ENCODE results near the gene ACSS1.
A peak's percentile ranks its signal among the peaks of the same experiment; 100 is the strongest.

Gene ACSS1

DNA sequence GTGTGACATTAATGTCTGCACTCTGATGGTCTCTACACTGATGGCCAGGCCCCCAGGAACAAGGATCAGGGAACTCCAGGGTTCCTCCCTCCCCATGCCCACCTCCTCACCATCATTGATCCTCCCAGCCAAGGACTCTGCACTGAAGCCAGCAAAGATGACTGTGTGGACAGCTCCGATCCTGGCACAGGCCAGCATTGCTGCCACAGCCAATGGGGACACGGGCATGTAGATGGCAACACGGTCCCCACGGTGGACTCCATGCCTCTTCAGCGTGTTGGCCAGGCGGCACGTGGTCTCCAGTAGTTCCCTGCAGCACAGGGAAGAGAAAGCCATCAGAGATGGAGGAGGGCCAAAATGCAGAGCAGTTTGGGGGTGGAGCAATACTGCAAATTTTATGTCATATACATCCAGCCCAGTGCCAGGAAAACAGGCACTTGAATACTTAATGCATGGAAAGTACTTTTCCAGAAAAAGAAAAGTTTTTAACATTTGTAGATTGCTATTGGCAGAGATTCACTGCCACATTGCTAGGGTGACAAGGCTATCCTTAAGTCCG, 27.2 kb downstream of the ACSS1 start:
- DNase-seq (ENCODE audit: low spot score) = no peak

DNA sequence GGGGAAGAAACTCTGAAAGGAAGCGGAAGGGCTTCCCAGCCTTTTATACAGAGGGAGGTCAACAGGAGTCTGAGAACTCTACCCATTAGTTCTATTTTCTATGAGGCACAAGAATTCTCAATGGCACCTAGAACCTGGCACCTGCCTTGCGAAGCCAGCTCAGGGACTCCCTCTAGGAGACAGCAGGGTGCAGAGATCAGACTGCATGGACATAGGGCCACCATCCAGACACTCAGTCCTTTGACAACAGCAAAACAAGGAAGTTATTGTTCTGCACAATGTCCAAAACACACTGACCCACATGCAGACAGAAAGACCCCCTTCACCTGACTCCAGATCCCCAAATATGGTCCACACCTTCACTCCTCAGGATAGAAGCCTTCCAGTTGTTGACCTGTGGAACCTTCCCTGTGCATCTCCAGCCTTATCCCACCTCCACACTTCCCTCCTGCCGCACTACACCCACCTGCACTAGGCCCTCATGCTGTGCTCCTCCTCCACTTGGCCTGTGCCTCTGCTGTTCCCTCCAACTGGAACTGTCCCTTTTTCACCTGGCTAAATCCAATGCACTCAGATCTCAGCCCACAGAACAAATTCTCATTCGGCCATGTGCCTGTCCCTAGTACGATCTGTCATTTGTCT, 27.8 kb downstream of the ACSS1 start:
- DNase-seq (ENCODE audit: low spot score) = no peak

DNA sequence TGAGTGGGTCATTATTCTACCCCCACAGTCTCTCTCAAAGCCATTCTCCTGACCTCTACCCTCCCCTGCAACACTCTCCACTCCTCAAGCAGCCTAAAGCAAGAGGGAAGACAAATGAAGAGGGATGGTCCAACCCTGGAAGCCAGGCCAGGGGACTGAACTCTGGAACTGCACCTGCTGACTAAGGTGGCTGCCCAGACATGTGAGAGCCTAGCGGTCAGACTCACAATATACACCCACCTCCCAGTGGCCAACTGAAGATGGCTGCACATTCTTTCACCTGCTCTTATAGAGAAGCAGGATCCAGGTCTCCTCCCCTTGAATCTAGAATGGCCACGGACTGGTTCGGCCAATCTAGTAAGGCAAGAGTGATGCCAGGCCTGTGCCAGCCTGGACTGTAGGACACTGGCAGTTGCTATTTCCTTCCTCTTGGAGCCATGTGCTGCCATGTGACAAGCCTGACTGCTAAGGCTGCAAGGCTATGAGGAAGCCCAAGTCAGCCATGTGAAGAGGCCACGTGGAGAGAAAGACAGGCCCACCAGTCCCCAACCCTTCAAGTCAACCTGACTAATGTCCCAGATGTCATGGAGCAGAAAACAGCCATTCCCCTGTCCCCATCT, 31.8 kb downstream of the ACSS1 start:
- no peak for DNase-seq (ENCODE audit: low spot score)

DNA sequence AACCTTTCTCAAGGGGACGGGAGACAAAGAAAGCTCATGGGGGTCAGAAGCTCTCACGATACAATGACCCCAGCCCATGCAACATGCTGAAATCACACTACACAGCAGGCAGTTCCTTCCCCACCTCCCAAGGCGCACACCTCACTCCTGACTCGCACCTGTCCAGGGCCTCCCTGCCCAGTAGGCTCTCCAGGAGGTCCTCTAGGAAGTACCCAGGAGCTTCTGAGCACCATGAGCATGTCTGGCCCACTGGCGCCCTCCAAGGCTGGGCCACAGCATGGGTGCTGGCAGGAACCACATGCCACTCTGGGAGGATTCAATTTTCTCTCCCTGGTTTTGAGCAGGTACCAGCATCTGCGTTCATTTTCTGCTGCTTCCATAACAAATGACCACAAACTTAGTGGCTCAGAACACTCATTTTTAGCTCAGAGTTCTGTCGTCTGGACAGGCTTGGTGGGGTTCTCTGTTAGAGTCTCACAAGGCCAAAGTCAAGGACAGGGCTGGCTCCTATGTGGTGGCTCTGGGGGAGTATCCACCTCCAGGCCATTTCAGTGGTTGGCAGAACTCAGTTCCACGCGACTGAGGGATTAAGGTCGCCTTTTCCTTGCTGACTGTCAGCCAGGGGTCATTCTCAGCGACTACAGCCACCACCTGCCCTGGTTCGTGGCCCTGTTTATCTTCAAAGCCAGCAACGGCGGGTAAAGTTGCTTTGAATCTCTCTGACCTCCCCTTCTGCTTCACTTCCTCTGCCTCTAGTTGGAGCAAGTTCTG, 32.7 kb downstream of the ACSS1 start:
- no peak for DNase-seq (ENCODE audit: low spot score)

DNA sequence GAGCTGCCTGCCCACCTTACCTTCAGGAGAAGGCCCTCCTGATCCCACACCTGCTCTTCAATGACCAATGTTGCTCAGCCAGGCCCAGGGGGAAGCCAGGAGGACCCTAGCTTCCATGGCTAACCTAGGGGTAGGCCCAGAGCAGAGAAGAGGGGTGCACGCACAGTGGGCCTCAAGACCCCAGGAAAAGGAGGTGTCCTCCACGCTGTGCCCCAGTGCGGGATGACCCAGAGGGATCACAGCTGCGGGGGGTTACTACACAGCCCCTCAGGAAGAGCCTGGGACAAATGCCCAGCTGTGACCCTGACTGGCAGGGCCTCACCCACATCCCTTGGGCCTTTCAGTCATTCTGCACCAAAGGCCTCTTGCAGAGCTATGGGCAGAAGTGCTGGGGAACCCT, 33.8 kb downstream of the ACSS1 start:
- DNase-seq (ENCODE audit: low spot score) = no peak

DNA sequence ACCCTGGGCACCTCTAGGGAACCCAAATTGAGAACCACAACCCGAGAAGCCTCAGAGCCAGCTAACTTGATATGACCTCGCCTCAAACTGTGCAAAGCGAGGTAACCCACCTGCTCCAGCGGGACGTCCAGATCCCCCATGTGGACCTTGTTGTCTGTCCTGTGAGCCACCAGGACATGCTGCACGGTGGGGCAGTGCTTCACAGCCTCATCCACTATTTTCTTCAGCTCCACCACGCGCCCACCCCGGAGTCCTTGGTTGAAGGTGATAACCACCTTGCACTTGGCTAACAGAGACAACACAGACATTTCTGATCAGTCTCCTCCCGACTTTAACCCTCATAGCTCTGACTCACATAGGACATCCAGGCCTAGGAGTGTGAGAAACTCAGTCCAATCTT, 34.6 kb downstream of the ACSS1 start:
- DNase-seq (ENCODE audit: low spot score) = no peak

DNA sequence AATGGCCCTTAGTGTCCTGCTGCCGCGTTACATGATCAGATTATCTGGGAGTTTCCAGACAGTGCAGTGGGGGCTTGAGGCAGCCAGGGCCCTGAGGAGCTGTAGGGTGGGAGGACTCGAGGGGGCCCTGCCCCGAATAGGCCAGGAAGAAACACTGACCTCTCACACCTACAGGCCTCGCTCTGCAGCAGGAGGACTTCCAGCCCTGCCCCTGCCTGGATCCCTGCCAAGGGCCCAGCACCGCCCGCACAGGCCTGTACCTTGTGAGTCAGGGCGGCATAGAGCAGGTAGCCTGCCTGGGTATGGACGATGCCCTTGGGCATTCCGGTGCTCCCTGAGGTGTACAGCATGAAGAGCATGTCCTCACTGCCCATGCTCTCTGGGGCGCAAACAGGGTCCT, 35.3 kb downstream of the ACSS1 start:
- peak; percentile 15 for DNase-seq (ENCODE audit: low spot score)

DNA sequence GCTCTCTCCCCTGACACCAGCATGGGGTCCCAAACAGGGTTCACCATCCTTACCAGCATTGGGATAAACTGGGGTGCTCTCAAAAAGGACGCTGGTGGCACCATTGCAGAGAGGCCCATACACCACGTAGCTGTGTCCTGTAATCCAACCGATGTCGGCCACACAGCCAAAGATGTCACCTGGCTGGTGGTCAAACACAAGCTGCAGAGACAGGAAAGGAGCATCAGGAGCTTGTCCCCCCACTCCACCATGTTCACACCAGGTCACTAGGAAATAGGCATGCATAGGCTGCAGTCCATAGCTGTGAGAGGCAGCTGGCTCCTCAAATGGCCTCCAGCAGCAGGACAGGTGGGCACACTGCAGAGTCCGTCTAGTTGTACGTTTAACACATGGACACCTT, 36.6 kb downstream of the ACSS1 start:
- no peak for DNase-seq (ENCODE audit: low spot score)

DNA sequence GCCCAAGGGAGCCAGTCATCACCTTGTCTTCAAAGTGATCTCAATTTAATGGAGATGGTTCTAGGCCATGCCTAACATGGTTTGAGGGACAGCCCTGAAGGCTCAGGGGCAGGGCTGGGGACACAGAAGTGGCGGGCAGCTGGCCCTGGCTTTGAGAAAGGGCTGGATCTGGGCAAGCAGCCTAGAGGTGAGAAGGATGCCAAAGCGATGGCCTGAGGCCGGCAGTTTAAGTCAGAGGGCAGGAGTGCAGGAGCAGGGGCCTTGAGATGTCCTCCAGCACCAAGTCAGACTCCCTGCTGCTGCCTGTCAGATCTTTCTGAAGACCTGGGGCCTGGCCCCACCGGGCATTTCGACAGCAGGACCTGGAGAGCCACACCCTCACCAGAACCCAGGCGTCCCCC, 37.0 kb downstream of the ACSS1 start:
- no peak for DNase-seq (ENCODE audit: low spot score)

DNA sequence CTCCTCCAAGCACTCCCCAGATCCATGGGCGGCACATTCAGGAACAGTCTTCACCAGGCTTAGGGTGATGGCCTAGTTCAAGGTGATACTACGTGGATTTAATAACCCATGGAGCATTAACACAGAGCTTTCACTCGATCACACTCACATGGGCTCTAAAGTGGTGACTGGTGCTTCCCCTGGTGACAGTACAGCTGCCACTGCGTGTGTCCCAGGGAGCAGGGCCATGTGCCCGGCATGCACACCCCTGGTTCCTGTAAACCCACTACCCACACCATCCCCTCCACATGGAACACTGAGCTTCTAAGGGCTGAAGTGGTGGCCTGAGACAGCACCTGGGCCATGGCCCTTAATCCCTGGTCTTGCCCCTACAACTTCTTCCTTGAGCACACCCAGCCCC, 37.6 kb downstream of the ACSS1 start:
- no peak for DNase-seq (ENCODE audit: low spot score)

DNA sequence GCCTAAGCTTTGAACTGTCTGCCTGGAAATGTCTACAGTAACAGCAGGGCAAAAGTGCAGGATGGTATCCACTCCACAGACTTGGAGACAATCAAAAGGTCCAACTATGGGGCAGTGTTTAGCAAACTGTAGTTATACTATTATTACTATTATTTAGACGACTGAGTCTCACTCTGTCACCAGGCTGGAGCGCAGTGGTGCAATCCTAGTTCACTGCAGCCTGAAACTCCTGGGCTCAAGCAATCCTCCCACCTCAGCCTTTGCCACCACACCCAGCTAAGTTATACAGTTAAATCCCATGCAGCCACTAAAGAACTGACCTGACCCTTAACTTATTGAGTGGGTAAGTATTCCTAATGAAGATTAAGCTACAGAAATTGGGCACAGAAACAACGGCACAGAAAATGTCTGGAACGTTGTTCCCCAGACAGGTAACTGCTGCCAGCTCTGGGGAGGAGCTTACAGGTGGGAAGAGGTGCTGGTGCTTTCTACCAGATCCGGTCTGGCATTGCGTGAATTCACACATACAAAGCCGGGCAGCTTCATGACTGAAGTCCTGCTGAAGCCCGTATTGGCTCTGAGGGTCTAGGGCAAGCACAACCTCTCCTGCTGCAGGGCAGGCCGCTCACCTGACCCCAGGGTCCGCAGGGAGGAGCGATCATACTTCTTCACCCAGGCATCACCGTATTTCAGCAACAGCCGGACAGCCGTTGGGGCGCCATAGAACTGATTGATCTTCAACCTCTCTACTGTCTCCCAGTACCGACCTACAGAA, 38.4 kb downstream of the ACSS1 start:
- no peak for DNase-seq (ENCODE audit: low spot score)

DNA sequence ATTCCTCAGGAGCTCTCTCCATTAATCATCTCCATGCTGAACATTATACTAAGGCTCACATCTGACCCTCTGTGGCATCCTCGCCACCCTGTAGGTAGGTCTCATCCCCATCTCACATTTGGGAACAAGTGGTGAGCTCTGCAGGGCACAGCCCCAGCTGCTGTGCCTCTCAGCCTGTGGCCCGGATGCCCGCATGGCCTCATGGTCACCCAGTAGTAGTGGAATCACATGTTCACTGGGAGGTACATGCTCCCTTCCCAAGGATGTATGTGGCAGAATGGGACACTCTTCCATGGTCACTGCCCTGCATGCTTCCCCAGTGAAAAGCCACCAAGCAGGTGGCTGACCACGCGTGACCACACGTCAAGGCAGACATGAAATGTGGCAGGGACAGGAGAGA, 39.1 kb downstream of the ACSS1 start:
- DNase-seq (ENCODE audit: low spot score) = no peak

DNA sequence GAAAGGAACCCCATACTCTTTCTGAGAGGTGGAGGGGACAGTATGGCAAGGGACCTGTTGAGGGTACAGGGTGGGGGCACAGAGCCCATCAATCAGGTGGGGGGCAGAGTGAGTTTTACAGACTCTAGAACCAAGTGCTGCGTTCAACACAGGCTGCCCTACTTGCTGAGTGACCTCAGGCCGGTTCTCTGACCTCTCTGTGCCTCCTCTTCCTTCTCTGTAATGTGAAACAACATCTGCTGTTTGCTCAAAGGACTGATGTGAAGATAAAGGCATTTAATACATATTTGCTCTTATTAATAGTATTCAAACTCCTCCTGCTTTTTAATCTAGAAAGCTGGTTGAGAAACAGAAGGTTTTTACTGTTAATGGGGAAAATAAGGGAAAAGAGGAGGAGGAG, 39.5 kb downstream of the ACSS1 start:
- DNase-seq (ENCODE audit: low spot score) = no peak

DNA sequence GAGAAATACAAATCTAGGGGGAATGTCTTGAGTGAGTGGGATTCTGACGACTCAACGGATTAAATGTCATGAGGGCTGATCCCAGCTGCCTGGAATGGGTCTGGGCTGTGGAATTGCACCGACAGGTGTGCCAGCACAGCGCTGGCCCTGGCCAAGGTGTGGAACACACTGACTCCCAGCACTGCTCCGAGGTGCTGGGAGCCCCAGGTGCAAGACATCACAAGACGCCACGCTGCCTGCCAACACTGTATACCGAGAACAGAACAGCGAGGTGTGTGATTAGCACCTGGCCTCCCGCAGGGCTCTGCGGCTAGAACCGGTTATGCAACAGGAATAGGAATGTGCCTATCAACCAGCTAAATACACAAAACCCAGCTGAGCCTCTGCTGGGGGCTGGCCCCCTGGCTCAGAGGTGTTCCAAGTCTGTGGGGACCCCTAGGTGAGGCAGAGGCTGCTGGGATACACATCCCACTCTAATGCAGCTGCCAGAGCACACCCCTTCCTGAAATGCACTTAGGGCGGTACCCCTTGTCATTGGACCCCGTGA, 40.6 kb downstream of the ACSS1 start:
- DNase-seq (ENCODE audit: low spot score) = peak; percentile 31

DNA sequence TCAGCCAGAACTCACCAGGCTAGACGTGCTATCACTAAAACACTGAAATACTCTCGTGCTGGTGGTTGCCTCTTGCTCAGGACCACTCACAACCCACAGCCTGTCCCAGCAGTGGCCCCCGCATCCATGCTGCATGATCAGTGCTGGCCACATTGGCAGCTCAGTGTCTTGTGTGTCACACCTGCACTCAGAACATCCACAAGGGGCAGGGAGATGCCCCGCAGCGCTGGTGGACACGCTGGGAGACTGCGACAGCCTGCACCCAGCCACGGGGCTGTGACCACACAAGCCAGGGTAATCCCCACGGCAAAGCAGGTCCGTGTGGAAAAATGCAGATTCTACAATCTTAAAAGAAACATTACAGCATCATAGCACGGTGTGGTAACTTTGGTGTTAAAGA, 41.5 kb downstream of the ACSS1 start:
- DNase-seq (ENCODE audit: low spot score) = no peak

DNA sequence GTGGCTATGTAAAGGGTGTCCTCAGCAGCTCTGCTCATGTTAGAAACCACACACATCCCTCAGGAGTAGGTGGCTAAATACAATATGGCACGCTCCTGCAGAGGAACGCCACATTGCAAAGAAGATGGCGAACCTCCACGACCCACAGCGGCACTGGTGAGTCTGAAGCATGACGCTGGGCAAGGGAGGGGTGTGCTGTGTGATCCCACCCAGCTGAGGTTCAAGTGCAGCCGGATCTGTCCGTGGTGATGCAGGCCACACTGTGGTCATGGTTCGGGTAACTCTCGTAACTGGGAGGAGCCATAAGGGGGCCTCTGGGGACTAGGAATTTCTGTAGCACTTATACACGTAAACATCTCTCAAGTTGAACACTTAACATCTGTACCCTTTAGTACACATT, 42.0 kb downstream of the ACSS1 start:
- no peak for DNase-seq (ENCODE audit: low spot score)

DNA sequence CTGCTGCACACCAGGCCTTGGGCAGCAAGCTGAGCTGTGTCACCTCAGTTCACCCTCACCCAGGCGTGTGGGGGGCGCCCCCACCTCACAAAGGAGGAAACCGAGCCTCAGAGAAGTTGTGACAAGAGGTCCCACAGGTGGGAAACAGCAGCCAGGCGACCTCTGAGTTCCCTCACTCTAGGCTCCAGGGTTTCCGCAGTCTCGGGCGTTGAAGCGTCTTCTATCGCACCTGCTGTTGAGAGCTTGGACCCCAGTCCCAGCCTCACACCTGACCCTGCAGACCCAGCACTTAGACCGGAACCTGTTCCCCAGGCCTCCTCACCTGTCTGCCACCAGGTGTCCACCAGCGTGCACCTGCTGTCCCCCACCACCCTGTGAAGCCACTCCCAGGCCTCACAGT, 43.1 kb downstream of the ACSS1 start:
- no peak for DNase-seq (ENCODE audit: low spot score)

DNA sequence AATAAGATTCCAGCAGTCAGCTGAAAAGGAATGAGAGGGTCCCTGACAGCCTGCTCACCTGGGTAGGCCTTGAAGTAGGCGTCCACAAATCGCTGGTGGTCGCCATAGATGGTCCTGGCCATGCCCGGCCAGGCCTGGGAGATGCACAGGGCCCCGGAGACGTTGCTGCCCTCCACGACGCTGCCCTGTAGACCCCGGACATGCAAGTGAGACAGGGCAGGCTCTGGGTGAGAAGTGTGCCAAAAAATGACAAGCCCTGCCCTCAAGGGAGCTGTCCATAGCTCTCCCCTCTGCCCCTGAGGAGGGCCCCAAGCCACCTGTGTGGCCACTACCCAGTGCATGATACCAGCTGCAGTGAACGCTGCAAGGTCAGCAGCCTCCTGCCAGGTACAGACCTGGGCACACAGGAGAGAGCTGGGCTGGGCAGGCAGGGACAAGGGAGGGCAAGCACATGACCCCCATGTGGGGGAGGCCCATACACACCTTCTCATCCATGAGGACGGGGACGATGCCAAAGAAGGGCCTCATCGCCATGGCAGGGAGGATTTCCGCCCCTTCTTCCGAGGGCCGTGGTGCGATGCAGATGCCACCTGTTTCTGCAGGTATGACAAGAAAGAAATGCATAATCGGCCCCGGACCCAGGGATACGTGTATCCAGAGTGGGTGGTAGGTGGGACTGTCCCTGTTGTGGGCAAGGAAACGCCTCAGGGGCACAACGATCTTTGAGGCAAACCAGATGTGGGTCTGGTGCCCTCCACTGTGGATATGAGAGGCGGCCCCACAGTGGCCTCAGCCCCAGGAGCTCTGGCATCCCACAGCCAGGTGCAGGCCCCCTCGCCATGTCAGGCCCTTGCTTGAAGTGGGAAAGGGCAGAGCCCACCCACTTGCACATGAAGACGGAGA, 44.2 kb downstream of the ACSS1 start:
- DNase-seq (ENCODE audit: low spot score) = no peak

DNA sequence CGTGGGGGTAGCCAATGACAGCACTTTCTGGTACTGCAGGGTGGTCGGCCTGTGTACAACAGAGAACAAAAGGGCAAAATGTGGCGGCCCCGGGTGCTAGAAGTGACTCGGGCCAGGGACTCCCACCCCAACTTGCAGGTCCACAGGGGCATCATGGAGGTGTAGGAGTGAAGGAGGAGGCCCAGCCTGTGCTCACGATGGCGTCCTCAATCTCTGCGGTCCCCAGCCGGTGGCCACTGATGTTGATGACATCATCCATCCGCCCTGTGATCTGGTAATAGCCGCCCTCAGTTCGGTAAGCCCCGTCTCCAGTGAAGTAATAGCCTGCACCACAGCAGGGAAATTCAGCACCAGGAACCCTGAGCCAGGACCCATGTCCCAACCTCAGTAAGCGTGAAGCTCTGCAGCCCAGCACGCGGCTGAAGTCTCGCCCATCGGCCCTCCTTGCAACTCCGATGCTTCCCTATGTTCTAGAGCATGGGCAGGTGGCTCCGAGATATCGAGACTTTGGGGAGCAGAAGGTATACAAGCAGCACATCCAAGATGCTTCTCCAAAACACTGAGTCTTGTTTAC, 45.2 kb downstream of the ACSS1 start:
- DNase-seq (ENCODE audit: low spot score) = no peak

DNA sequence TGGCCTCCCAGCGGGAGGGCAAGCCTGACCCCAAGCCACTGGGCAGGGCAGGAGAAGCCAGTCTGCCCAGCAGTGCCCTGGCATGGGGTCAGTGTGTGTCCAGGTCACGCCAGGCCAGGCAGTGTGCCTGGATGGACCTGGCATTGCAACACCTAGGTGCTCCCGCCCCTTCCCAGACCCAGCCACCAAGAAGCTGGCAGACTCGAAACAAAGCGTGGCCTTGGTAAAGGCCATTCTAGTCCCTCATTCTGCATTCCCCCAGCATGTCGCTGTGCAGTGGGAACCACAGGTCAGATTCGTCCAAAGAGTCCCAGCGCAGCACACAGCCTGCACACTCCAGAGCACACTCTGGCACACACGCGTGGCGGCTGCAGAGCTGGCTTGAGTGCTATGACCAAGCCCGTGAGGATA, 46.1 kb downstream of the ACSS1 start:
- DNase-seq (ENCODE audit: low spot score) = no peak

DNA sequence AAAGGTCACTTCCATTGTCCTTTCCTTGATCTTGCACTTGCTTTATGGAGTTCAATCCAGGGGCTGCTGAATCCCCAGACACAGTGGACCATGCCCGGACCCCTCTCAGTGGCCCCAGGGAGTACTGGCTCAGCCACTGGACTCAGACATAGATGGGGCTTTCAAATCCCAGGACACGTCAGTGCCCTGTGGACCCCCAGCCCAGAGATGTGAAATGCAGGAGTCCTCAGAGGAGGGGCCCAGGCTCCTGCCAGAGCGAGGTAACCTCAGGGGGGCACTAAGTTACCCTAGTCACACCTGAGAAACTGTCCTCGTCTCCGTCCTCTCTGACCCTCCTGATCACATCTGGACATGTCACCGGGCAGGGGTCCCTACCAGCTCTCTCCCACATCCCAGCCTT, 46.7 kb downstream of the ACSS1 start:
- DNase-seq (ENCODE audit: low spot score) = no peak
